Dermis microvascular lymphatic vessel endothelial cell (primary cell): Measurements from ENCODE around the gene SIRPB1. TPM values are rescaled to one million over a fixed set of nuclear protein-coding genes. Genes with fewer than 3 reads are reported as not detected.
"Not testable (repeated sequence)": the region's sequence is repeated elsewhere in the genome, so short reads cannot be mapped to it uniquely, and the experiment has no call there.

Experiments
- DNase-seq, 2 donors: peaks; one replicate each; pipeline versions ENCODE4 v3.0.0 to v3.0.0-alpha.2; 2010; ENCODE audit warnings: low read depth in 2 of 2
- total RNA-seq: library from RNA; depleted of rRNA; stranded (reverse); fragments of >200 nt; gene quantifications from 2 replicates; pipeline ENCODE4 v1.2.1, GENCODE V29; 2014

Gene SIRPB1
- 1.3 TPM in 2 replicates for total RNA-seq

- peak in 1 of 2 donors; percentile 0 for DNase-seq
Measured at GRCh38 chr20:1619861-1620444, at the start of gene SIRPB1. SIRPB1 (minus strand) TSS chr20:1620009; CDS start chr20:1619944, 65 bp downstream.

DNA sequence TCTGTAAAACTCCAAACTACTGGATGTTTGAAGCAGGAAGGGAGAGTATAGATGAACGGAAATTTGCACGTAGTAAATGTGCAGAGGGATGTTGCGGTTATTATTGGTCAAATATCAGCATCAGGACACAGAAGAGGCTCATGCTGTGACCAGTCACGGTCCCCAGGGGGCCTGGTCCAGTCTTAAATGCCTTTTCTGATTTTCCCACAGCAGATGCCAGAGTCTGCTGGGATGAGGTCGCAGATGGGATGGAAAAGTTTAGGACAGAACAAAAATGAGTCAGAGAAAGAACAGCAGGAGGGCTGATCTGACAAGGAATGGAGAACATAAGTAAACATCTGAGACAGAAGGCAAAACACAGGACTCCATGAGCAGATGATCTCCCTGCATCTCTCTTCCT is 49.5 kb upstream of the SIRPB1 start:
- DNase-seq = no peak

- DNase-seq = no peak
Measured at GRCh38 chr20:1667502-1668085, 47.8 kb upstream of the SIRPB1 start.

- DNase-seq = no peak
Measured at GRCh38 chr20:1666802-1667201, 47.0 kb upstream of the SIRPB1 start.

DNA sequence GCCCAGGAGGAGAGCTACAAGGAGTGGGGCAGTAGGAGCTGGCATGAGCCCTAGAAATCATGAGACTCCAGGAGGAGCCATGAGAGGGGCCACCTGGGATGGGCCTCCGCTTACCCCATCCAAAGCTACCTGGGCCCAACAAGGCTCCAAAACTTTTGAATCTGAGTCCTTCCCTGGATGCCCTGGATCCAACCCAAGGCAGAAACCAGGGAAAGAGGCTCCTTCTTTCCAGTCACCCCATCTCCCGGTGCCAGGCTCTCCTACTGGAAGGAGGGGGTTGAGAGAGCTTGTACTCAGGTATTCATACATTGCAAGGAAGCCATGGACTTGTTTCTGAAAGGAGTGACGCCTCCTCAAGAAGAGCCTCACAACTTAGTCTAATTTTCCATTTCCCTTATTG is 45.5 kb upstream of the SIRPB1 start:
- no peak for DNase-seq

- no peak for DNase-seq
Measured at GRCh38 chr20:1664911-1665310, 45.1 kb upstream of the SIRPB1 start.

DNA sequence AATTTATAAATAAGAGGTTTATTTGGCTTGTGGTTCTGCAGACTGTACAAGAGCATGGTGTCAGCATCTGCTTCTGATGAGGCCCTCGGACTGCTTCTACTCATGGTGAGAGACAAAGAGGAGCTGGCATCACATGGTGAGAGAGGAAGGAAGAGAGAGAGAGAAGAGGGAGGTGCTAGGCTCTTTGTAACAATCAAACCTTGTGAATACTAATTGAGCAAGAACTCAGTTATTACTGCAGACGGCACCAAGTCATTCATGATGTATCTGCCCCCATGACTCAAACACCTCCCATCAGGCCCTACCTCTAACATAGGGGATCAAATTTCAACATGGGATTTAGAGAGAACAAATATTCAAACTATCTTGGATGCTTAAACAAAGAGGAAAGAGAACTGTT is 44.1 kb upstream of the SIRPB1 start:
- no peak for DNase-seq

DNA sequence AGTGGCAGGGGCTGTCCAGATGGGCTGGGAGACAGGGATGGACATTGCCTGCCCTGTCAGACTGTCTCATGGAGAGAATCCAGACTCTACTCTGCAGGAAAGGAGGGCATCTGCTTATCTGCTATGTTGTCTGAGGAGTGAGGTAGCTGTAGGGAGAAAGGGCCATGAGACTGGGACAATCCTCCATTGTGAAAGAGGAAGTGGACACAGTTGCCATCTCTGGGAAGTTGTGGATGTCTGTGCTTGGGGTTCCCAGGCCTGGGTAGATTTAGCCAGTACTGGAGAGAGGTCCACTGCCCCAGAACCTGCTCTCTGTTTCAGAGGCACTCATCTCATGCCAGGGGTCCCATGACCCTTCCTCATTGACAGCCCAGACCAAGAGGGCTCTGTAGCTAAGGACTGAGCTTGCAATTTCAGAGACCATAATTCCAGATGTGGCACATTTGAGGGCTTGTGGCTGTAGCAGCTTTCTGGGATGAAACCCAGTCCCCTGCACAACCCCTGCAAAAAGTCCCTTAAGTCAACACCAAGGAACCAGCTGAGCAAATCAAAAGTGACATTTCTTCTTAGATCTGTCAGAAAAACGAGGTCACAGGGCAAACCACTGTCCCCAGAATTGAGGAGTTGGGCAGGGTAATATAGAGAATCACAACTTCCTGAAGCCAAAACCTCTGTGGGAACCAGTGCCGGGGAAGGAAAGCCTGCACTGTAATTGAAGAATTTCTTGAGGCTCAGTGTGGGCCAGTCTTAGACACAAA is 41.9 kb upstream of the SIRPB1 start:
- DNase-seq = no peak

- no peak for DNase-seq
Measured at GRCh38 chr20:1660246-1660645, 40.4 kb upstream of the SIRPB1 start.

DNA sequence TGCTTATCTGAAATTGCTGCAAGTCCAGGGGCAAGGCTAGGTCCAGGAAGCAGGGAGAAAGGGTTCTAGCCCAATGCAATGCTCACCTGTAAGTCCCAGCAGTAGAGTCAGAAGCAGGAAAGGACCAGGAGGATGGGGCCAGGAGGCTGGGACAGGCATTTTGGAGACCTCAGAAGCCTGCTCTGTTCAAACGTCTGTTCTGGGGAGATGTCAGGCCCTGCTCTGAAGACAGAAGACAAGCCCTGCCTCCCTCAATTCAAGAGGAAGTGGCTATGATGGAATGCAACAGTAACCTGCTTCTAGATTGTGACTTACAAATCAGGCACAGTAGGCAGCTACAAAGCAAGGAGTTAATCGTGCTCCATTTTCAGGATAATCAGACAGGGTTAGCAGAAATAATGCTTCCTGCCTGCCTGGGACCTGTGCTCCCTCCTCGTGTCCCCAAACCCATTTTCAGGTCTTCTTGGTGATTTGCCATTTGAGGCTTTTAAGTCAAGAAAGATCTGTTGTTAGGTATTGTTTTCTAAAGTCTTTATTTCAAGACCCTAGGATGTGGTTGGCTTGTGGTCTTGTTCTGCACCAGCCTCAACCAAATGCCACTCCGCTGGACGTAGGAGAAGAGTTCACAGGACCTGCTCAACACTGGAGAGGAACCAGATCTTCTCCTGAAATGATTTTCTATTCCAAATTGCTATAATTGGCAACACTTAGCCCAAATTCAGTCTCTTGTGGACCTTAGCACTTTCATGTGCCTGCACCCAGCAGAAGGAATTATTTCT is 37.9 kb upstream of the SIRPB1 start, which contains the start of gene SIRPG:
SIRPG (minus strand) TSS at position 224 of the 779 bp plus-strand sequence; CDS start at position 159, 65 bp downstream.
- DNase-seq = no peak

GRCh38 chr20:1656844-1657243 is 37.0 kb upstream of the SIRPB1 start:
- no peak for DNase-seq

- DNase-seq = no peak
Measured at GRCh38 chr20:1654996-1655395, 35.2 kb upstream of the SIRPB1 start.

DNA sequence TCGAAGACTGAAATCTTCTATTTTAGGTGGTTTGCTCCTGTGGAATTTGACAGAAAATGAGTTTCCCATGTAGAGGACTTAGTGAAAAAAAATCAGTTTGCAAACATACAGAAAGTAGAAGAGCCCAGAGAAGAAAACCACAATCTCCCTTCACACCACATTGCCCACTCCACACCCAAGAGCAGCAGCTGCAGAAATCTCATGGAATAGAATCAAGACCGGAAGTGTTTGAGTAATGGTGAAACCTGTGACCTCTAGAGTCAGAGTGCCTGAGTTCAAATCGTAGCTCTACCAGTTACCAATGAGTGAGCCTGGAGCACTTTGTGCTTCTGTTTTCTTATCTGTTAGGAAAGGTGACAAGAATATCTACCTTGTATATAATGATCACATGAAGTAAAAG is 33.2 kb upstream of the SIRPB1 start:
- DNase-seq = no peak

DNA sequence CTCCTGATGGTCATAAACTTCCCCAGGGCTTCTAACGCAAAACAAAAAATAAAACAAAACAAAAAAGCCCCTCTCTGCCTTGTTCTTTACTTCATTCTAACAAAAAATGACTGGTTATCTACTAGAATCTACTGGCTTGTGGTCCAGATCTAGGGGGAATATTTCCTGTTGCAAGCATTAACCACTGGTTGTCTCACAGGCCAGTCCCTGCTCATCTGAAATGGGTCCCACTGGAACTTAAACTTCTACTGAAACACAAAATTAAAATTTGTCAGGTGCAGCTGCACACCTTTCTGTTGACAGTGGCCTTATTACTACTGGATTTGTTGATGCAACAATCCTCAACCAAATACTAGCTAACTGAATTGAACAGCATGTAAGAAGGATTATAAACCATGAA is 32.3 kb upstream of the SIRPB1 start:
- no peak for DNase-seq

DNA sequence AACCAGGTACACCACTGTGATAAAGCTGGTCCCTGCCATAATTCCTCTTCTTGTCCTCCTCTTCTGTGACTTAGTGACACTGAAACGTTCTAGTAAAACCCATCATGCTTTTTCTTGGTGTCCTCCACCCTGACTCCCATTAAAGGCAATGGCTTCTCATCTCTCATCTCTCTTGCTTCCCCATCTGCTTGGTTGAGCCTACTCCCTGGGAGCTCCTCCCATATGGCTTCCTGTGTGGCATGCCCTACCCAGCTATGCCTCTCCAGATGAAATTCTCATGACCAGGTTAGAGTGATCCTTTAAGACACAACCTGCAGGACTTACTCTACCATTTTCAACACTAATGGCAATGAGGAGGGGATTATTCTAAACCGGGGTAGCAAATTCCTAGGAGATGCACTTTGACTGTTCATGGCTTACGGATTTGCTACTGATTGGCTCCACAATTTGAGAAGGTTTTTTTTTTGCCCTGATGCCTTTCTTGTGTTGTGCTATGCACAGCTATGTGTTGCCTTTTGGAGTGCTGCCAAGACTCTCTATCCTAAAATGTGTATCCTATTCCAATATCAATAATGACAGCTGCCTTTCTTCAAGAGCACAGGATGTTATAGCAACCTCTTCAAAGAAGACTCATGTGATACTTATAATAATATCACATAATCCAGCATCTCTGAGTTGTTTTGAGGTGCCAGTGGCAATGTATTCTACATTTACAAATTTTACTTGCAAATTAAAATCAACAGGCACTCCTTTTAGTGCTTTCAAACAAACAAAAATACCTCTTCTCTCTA is 31.7 kb upstream of the SIRPB1 start:
- DNase-seq = no peak

DNA sequence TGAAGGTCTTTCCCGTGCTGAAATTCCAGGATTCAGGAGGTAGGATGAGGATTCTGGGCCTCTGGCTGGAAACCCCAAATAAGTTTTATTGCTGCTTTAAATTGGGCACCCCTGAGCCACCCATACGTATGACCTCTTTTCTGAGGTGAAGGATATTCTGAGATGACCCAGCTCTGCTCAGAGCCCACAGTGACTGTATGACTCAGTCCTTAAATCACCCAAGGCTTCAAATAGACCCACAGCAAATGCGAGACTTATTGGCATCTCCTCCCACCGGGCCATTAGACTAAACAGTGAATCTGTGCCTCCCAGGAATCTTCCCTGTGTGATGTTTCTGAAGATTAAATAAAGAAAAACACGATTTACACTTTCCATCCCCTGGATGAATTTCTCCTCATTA is 28.3 kb upstream of the SIRPB1 start:
- DNase-seq = no peak

DNA sequence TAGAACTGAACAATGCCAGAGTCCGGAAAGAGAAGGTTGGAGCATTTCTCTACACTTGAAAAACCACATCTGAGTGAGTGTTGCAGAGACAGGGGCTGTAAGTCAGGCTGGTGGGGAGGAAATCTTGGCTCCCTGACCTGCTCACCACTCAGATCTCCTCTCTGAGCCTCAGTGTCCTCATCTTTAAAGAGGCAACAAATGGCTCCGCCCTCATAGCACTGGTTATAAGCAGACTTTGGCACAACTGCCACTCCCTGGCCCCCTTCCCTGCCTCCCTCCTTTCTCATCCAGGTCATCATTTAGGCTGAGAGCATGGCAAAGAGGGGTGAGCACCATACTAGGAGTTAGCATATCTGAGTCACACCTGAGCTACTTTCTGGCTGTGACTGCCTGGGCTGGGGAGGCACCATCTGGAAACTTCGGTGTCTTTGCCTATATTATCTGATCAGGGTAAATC is 27.2 kb upstream of the SIRPB1 start:
- no peak for DNase-seq

- DNase-seq = no peak
Measured at GRCh38 chr20:1644101-1644962, 24.5 kb upstream of the SIRPB1 start.

GRCh38 chr20:1638643-1639042 is 18.8 kb upstream of the SIRPB1 start:
- DNase-seq = not testable (repeated sequence)

- no peak for DNase-seq
Measured at GRCh38 chr20:1637755-1638154, 17.9 kb upstream of the SIRPB1 start.
